T-helper 1 cell treated with Interleukin-12 subunit alpha and Interleukin-12 subunit beta and Interleukin-4 antibody, amounts not matched to agents 30 μg/mL and 1 μg/mL, for 36 hours (primary cell): ENCODE data around the gene HOXC5.
A peak's percentile ranks its signal among the peaks of the same experiment; 100 is the strongest.
"Not testable (repeated sequence)": the region's sequence is repeated elsewhere in the genome, so short reads cannot be mapped to it uniquely, and the experiment has no call there.

Experiments
- H3K27ac Mint-ChIP-seq: one replicate; pipeline ENCODE4 v1.8.0; 2021; ENCODE audit warnings: mild to moderate bottlenecking, mixed read lengths
- H3K27me3 Mint-ChIP-seq: one replicate; pipeline ENCODE4 v1.8.0; 2021; ENCODE audit warnings: low read depth, mixed read lengths
- H3K36me3 Mint-ChIP-seq: one replicate; pipeline ENCODE4 v1.8.0; 2021; ENCODE audit warnings: low read depth, mixed read lengths
- H3K4me1 Mint-ChIP-seq: one replicate; pipeline ENCODE4 v1.8.0; 2021; ENCODE audit warnings: low read depth, mixed read lengths
- H3K4me3 Mint-ChIP-seq: one replicate; pipeline ENCODE4 v1.8.0; 2021; ENCODE audit warnings: mild to moderate bottlenecking, moderate library complexity, mixed read lengths
- H3K9me3 Mint-ChIP-seq: one replicate; pipeline ENCODE4 v1.8.0; 2021; ENCODE audit warnings: mixed read lengths

Gene HOXC5

GRCh38 chr12:54037360-54038283 lies 4.8 kb downstream of the HOXC5 start:
- H3K27me3 Mint-ChIP-seq, result peaks cover 92% of the 10 kb centered on the region
- no peak overlapping the region for H3K27ac Mint-ChIP-seq
- H3K36me3 Mint-ChIP-seq, result no peaks in the 10 kb centered on the region
- peaks cover 7% of the 10 kb centered on the region for H3K4me1 Mint-ChIP-seq
- H3K4me3 Mint-ChIP-seq, result no peak overlapping the region
- no peaks in the 10 kb centered on the region for H3K9me3 Mint-ChIP-seq

- Mint-ChIP-seq H3K4me3 (no peak overlapping the region), H3K27me3 (peaks cover 92% of the 10 kb centered on the region), H3K27ac (no peak overlapping the region), H3K9me3 (no peaks in the 10 kb centered on the region), H3K36me3 (no peaks in the 10 kb centered on the region), H3K4me1 (peaks cover 5% of the 10 kb centered on the region)
These were observed 5.5 kb downstream of the HOXC5 start for GRCh38 chr12:54038284-54038870.

GRCh38 chr12:54038871-54039414 lies 6.1 kb downstream of the HOXC5 start:
- peaks cover 94% of the 10 kb centered on the region for H3K27me3 Mint-ChIP-seq
- H3K4me1 Mint-ChIP-seq, result peaks cover 5% of the 10 kb centered on the region
- no peaks in the 10 kb centered on the region for H3K9me3 Mint-ChIP-seq
- H3K36me3 Mint-ChIP-seq, result no peaks in the 10 kb centered on the region
- no peak overlapping the region for H3K4me3 Mint-ChIP-seq
- no peak overlapping the region for H3K27ac Mint-ChIP-seq

GRCh38 chr12:54039417-54040147 lies 6.7 kb downstream of the HOXC5 start:
- Mint-ChIP-seq H3K27ac (no peak overlapping the region), H3K4me1 (peaks cover 7% of the 10 kb centered on the region), H3K9me3 (no peaks in the 10 kb centered on the region), H3K36me3 (no peaks in the 10 kb centered on the region), H3K27me3 (peaks cover 94% of the 10 kb centered on the region), H3K4me3 (no peak overlapping the region)

GRCh38 chr12:54040148-54040494 lies 7.3 kb downstream of the HOXC5 start:
- Mint-ChIP-seq H3K4me3 (no peak overlapping the region), H3K9me3 (no peaks in the 10 kb centered on the region), H3K36me3 (no peaks in the 10 kb centered on the region), H3K27me3 (peaks cover 94% of the 10 kb centered on the region), H3K27ac (no peak overlapping the region), H3K4me1 (peaks cover 7% of the 10 kb centered on the region)

GRCh38 chr12:54040648-54041047 lies 7.8 kb downstream of the HOXC5 start:
- peaks cover 7% of the 10 kb centered on the region for H3K4me1 Mint-ChIP-seq
- H3K27me3 Mint-ChIP-seq, result peaks cover 94% of the 10 kb centered on the region
- no peak overlapping the region for H3K4me3 Mint-ChIP-seq
- no peaks in the 10 kb centered on the region for H3K9me3 Mint-ChIP-seq
- no peaks in the 10 kb centered on the region for H3K36me3 Mint-ChIP-seq
- H3K27ac Mint-ChIP-seq, result no peak overlapping the region

- Mint-ChIP-seq H3K9me3 (no peaks in the 10 kb centered on the region), H3K4me1 (peaks cover 7% of the 10 kb centered on the region), H3K4me3 (no peak overlapping the region), H3K27ac (no peak overlapping the region), H3K27me3 (peaks cover 94% of the 10 kb centered on the region), H3K36me3 (no peaks in the 10 kb centered on the region)
These were observed 8.3 kb downstream of the HOXC5 start for GRCh38 chr12:54041097-54041690.

GRCh38 chr12:54042033-54042432 lies 9.2 kb downstream of the HOXC5 start:
- peaks cover 94% of the 10 kb centered on the region for H3K27me3 Mint-ChIP-seq
- H3K4me3 Mint-ChIP-seq, H3K4me1 Mint-ChIP-seq, H3K27ac Mint-ChIP-seq, H3K9me3 Mint-ChIP-seq, H3K36me3 Mint-ChIP-seq: not testable (repeated sequence)

- H3K9me3 Mint-ChIP-seq, result no peaks in the 10 kb centered on the region
- H3K27ac Mint-ChIP-seq, result no peak overlapping the region
- no peak overlapping the region for H3K4me3 Mint-ChIP-seq
- H3K27me3 Mint-ChIP-seq, result peaks cover 93% of the 10 kb centered on the region
- no peaks in the 10 kb centered on the region for H3K36me3 Mint-ChIP-seq
- peaks cover 10% of the 10 kb centered on the region for H3K4me1 Mint-ChIP-seq
These were observed 10.4 kb downstream of the HOXC5 start for GRCh38 chr12:54042970-54043853.

GRCh38 chr12:54044425-54045103 lies 11.7 kb downstream of the HOXC5 start:
- Mint-ChIP-seq H3K36me3 (no peaks in the 10 kb centered on the region), H3K27ac (peak overlapping the region; percentile 31), H3K9me3 (no peaks in the 10 kb centered on the region), H3K4me1 (peaks cover 10% of the 10 kb centered on the region), H3K27me3 (peaks cover 93% of the 10 kb centered on the region), H3K4me3 (no peak overlapping the region)

GRCh38 chr12:54045401-54045800 lies 12.6 kb downstream of the HOXC5 start:
- Mint-ChIP-seq H3K27ac (no peak overlapping the region), H3K27me3 (peaks cover 93% of the 10 kb centered on the region), H3K9me3 (no peaks in the 10 kb centered on the region), H3K36me3 (no peaks in the 10 kb centered on the region), H3K4me1 (peaks cover 14% of the 10 kb centered on the region), H3K4me3 (no peak overlapping the region)

GRCh38 chr12:54045868-54046521 lies 13.1 kb downstream of the HOXC5 start:
- no peak overlapping the region for H3K4me3 Mint-ChIP-seq
- H3K36me3 Mint-ChIP-seq, result no peaks in the 10 kb centered on the region
- H3K27ac Mint-ChIP-seq, result no peak overlapping the region
- no peaks in the 10 kb centered on the region for H3K9me3 Mint-ChIP-seq
- H3K4me1 Mint-ChIP-seq, result peaks cover 14% of the 10 kb centered on the region
- H3K27me3 Mint-ChIP-seq, result peaks cover 95% of the 10 kb centered on the region

GRCh38 chr12:54046809-54047159 lies 13.9 kb downstream of the HOXC5 start:
- H3K4me1 Mint-ChIP-seq, result peaks cover 15% of the 10 kb centered on the region
- H3K9me3 Mint-ChIP-seq, result no peaks in the 10 kb centered on the region
- no peak overlapping the region for H3K4me3 Mint-ChIP-seq
- H3K27ac Mint-ChIP-seq, result no peak overlapping the region
- peaks cover 98% of the 10 kb centered on the region for H3K27me3 Mint-ChIP-seq
- H3K36me3 Mint-ChIP-seq, result no peaks in the 10 kb centered on the region
